ENCODE results near the gene RAD54L. TPM values are rescaled to one million over a fixed set of nuclear protein-coding genes. Genes with fewer than 3 reads are reported as not detected.
A peak's percentile ranks its signal among the peaks of the same experiment; 100 is the strongest.

The RAD54L gene
- total and polyA plus RNA-seq, 2 experiments from 2014 or later, result 3.0 to 4.4 TPM

DNA sequence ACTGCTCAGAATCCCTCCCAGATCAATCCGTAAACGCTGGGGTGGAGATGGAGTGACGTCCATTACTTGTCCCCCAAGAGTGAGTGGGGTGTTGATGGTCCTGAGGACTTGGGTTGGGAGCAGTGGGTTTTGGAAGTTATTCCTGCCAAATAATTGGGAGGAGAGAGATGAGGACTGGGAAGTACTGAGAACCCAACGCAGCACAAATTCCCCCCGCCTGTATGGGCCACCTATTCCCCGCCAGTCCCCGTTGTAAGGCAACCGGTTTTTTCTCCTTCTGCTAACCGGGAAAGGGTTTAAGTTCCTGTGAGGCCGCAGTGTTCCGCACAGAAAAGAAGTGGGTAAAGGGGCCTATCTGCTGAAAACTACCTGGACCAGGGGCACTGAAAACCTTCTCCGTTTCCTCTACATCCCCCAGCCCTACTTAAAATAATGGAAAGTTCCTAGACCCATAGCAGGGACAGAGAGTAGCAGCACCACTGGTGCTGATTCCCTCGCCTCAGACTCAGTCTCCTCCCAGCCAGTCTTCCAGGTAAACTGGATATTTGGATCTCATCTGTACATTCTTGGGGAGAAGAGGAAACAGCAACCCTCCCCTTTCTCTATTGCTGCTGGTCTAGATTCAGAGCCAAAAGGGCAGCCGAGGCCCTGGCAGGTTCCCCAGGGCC lies 43.7 kb upstream of the RAD54L start:
- H3K9me3 ChIP-seq (ENCODE audit: low read depth), result no peaks in the 10 kb centered on the region
- no peaks in the 10 kb centered on the region for H3K36me3 ChIP-seq (ENCODE audit: low read depth)
- DNase-seq, result peak; percentile 34
- WGBS, 2 experiments (ENCODE audit: low coverage in 1 of 2, low lambda C conversion rate in 2 of 2, missing lambda C conversion rate in 2 of 2), result 7% methylated on average over 14 of the region's 14 CpGs
- H3F3A ChIP-seq (ENCODE audit: insufficient read depth), result no peaks in the 10 kb centered on the region
- no peaks in the 10 kb centered on the region for H3K9me2 ChIP-seq (ENCODE audit: insufficient read depth)
- H3K79me2 ChIP-seq (ENCODE audit: insufficient read depth), result no peaks in the 10 kb centered on the region
- peak overlapping the region; percentile 98 for H3K4me3 ChIP-seq
- no peak overlapping the region for H3K27ac ChIP-seq
- H3K27me3 ChIP-seq (replicated peaks; ENCODE audit: insufficient read depth), result no peaks in the 10 kb centered on the region
- H3K9ac ChIP-seq, result peak overlapping the region; percentile 82
- peak overlapping the region; percentile 98 for H2AFZ ChIP-seq
- H4K20me1 ChIP-seq (ENCODE audit: insufficient read depth), result no peaks in the 10 kb centered on the region
- H3K4me1 ChIP-seq (ENCODE audit: insufficient read depth), result no peaks in the 10 kb centered on the region
- peak overlapping the region; percentile 91 for H3K4me2 ChIP-seq (ENCODE audit: unreplicated experiment)
- TF ChIP-seq EZH2phosphoT487 (IDR thresholded peaks at IDR 0.05; ENCODE audit: insufficient read depth, low read depth) (no peak), EZH2 (IDR thresholded peaks at IDR 0.05; ENCODE audit: insufficient read depth, poor library complexity, severe bottlenecking) (no peak)
- in situ Hi-C loops (cut with MboI), result no loop called here

DNA sequence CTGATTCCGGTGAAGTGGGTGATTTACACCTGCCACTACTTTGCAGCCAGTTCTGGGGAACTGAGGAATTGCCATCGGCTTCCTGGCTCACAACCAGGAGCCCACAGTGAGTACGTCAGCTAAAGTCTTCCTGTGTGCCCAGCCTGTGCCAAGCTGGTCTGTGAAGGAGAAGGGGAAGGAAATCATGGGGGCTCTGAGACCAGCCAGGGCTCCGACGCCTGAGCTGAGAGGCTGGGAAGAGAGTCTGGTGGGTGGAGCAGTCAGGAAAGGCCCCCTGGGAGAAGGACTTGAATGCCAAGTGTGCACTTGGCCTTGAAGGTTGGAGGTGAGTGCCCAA lies 43.2 kb upstream of the RAD54L start:
- 33 to 39% methylated on average over 5 of the region's 5 CpGs for WGBS, 2 experiments (ENCODE audit: low coverage in 1 of 2, low lambda C conversion rate in 2 of 2, missing lambda C conversion rate in 2 of 2)

DNA sequence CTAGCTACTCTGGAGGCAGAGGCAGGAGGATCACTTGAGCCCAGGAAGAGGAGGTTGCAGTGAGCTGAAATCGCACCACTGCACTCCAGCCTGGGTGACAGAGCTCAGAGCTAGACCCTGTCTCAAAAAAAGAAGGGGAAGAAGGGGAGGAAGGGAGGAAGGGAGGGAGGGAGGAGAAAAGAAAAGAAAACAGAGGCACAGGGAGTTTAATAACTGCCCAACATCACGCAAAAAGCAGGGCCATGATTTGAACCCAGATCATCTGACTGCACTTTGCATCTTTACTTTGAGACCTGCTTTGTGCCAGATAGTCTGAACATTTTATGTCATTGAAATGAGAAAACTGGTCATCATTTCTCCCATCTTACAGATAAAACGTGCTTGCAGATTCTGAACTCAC lies 42.4 kb upstream of the RAD54L start:
- H3F3A ChIP-seq (ENCODE audit: insufficient read depth), result no peaks in the 10 kb centered on the region
- DNase-seq, result no peak
- H3K4me1 ChIP-seq (ENCODE audit: insufficient read depth), result no peaks in the 10 kb centered on the region
- H3K4me3 ChIP-seq, result no peak overlapping the region; the same call in 1 of the 2 replicates
- H3K27me3 ChIP-seq (replicated peaks; ENCODE audit: insufficient read depth), result no peaks in the 10 kb centered on the region
- H3K9ac ChIP-seq, result no peak overlapping the region
- 57 to 73% methylated on average over 2 to 3 of the region's 3 CpGs for WGBS, 2 experiments (ENCODE audit: low coverage in 1 of 2, low lambda C conversion rate in 2 of 2, missing lambda C conversion rate in 2 of 2)
- TF ChIP-seq EZH2 (IDR thresholded peaks at IDR 0.05; ENCODE audit: insufficient read depth, poor library complexity, severe bottlenecking), result no peak
- no peak for TF ChIP-seq EZH2phosphoT487 (IDR thresholded peaks at IDR 0.05; ENCODE audit: insufficient read depth, low read depth)
- H3K27ac ChIP-seq, result no peak overlapping the region
- H3K79me2 ChIP-seq (ENCODE audit: insufficient read depth), result no peaks in the 10 kb centered on the region
- no peak overlapping the region for H2AFZ ChIP-seq
- H3K36me3 ChIP-seq (ENCODE audit: low read depth), result no peaks in the 10 kb centered on the region
- no peaks in the 10 kb centered on the region for H4K20me1 ChIP-seq (ENCODE audit: insufficient read depth)
- no peaks in the 10 kb centered on the region for H3K9me2 ChIP-seq (ENCODE audit: insufficient read depth)
- in situ Hi-C loops (cut with MboI), result no loop called here
- no peak overlapping the region for H3K4me2 ChIP-seq (ENCODE audit: unreplicated experiment)
- H3K9me3 ChIP-seq (ENCODE audit: low read depth), result no peaks in the 10 kb centered on the region

More for the DNA sequence above, 43.2 kb upstream of the RAD54L start:
- in situ Hi-C loops (cut with MboI), result no loop called here
- DNase-seq, result peak; percentile 6
- H3K9me3 ChIP-seq (ENCODE audit: low read depth), result no peaks in the 10 kb centered on the region
- TF ChIP-seq EZH2 (IDR thresholded peaks at IDR 0.05; ENCODE audit: insufficient read depth, poor library complexity, severe bottlenecking) (no peak), EZH2phosphoT487 (IDR thresholded peaks at IDR 0.05; ENCODE audit: insufficient read depth, low read depth) (no peak)
- H3K9me2 ChIP-seq (ENCODE audit: insufficient read depth), result no peaks in the 10 kb centered on the region
- H3K4me3 ChIP-seq, result peak overlapping the region; percentile 98
- no peak overlapping the region for H3K27ac ChIP-seq
- peak overlapping the region; percentile 91 for H3K4me2 ChIP-seq (ENCODE audit: unreplicated experiment)
- H2AFZ ChIP-seq, result peak overlapping the region; percentile 98; the same call in 1 of the 2 replicates
- no peaks in the 10 kb centered on the region for H4K20me1 ChIP-seq (ENCODE audit: insufficient read depth)
- no peaks in the 10 kb centered on the region for H3K27me3 ChIP-seq (replicated peaks; ENCODE audit: insufficient read depth)
- peak overlapping the region; percentile 82; the same call in 1 of the 2 replicates for H3K9ac ChIP-seq
- no peaks in the 10 kb centered on the region for H3K4me1 ChIP-seq (ENCODE audit: insufficient read depth)
- no peaks in the 10 kb centered on the region for H3F3A ChIP-seq (ENCODE audit: insufficient read depth)
- H3K36me3 ChIP-seq (ENCODE audit: low read depth), result no peaks in the 10 kb centered on the region
- H3K79me2 ChIP-seq (ENCODE audit: insufficient read depth), result no peaks in the 10 kb centered on the region

DNA sequence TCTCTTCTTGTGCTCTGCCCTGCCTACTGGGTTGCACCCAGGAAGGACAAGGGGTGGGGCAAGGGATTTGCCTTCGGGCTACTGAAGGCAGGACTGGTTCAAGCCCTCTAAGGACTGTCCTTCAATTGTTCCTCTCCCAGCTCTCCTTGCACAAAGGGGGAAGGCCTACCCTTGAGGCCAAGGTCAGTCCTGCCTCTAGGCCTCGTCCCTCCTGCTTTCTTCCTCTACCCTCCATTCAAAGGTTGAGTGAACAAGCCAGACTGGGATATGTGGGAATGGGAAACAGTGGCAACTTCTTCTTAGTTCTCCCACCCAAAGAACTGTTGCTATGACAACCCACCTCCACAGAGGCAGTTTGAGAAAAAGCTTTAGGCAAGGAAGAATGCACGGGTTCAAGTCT lies 41.8 kb upstream of the RAD54L start:
- Histone ChIP-seq H3K4me1 (ENCODE audit: insufficient read depth) (no peaks in the 10 kb centered on the region), H3F3A (ENCODE audit: insufficient read depth) (no peaks in the 10 kb centered on the region), H3K9me3 (ENCODE audit: low read depth) (no peaks in the 10 kb centered on the region), H3K4me2 (ENCODE audit: unreplicated experiment) (no peak overlapping the region), H3K27ac (no peak overlapping the region), H3K9ac (no peak overlapping the region), H3K9me2 (ENCODE audit: insufficient read depth) (no peaks in the 10 kb centered on the region), H4K20me1 (ENCODE audit: insufficient read depth) (no peaks in the 10 kb centered on the region), H3K4me3 (no peak overlapping the region), H3K36me3 (ENCODE audit: low read depth) (no peaks in the 10 kb centered on the region), H2AFZ (no peak overlapping the region), H3K27me3 (replicated peaks; ENCODE audit: insufficient read depth) (no peaks in the 10 kb centered on the region), H3K79me2 (ENCODE audit: insufficient read depth) (no peaks in the 10 kb centered on the region)
- DNase-seq, result no peak
- 43 to 54% methylated on average over 3 of the region's 3 CpGs for WGBS, 2 experiments (ENCODE audit: low coverage in 1 of 2, low lambda C conversion rate in 2 of 2, missing lambda C conversion rate in 2 of 2)
- in situ Hi-C loops (cut with MboI), result no loop called here
- no peak for TF ChIP-seq EZH2 (IDR thresholded peaks at IDR 0.05; ENCODE audit: insufficient read depth, poor library complexity, severe bottlenecking)
- TF ChIP-seq EZH2phosphoT487 (IDR thresholded peaks at IDR 0.05; ENCODE audit: insufficient read depth, low read depth), result no peak

Data from GM23248 (cell line).